SH-SY5Y (cell line): ENCODE results near the gene FXYD7.

Experiments
- GATA2 ChIP-seq: IDR thresholded peaks from 2 replicates; pipeline ENCODE4 v1.6.1; 2011; ENCODE audit warnings: mild to moderate bottlenecking, low read depth, low read length
- GATA3 ChIP-seq: IDR thresholded peaks from 2 replicates; pipeline ENCODE4 v1.6.1; 2011; ENCODE audit warnings: low read depth, mild to moderate bottlenecking, low read length, moderate library complexity

GRCh38 chr19:35176181-35176570 lies 33.1 kb downstream of the FXYD7 start:
- TF ChIP-seq GATA2: no peak
- TF ChIP-seq GATA3: no peak
